AG09319 (cell line): ENCODE measurements around the gene PCA3.

Source experiments
- DNase-seq: peaks from one replicate; pipeline ENCODE4 v3.0.0-alpha.2; 2010; ENCODE audit warnings: low read depth; ENCODE audit errors: extremely low read depth
- TF ChIP-seq, protein P1 (sequence below): IDR thresholded peaks from 2 replicates; pipeline ENCODE4 v1.5.1; 2011; ENCODE audit warnings: low read depth, mild to moderate bottlenecking, inconsistent platforms, low read length, moderate library complexity

The PCA3 gene

DNA sequence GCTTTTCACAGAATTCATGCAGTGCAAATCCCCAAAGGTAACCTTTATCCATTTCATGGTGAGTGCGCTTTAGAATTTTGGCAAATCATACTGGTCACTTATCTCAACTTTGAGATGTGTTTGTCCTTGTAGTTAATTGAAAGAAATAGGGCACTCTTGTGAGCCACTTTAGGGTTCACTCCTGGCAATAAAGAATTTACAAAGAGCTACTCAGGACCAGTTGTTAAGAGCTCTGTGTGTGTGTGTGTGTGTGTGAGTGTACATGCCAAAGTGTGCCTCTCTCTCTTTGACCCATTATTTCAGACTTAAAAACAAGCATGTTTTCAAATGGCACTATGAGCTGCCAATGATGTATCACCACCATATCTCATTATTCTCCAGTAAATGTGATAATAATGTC lies 21.3 kb downstream of the PCA3 start:
- DNase-seq: no peak
- TF ChIP-seq, protein P1, sequence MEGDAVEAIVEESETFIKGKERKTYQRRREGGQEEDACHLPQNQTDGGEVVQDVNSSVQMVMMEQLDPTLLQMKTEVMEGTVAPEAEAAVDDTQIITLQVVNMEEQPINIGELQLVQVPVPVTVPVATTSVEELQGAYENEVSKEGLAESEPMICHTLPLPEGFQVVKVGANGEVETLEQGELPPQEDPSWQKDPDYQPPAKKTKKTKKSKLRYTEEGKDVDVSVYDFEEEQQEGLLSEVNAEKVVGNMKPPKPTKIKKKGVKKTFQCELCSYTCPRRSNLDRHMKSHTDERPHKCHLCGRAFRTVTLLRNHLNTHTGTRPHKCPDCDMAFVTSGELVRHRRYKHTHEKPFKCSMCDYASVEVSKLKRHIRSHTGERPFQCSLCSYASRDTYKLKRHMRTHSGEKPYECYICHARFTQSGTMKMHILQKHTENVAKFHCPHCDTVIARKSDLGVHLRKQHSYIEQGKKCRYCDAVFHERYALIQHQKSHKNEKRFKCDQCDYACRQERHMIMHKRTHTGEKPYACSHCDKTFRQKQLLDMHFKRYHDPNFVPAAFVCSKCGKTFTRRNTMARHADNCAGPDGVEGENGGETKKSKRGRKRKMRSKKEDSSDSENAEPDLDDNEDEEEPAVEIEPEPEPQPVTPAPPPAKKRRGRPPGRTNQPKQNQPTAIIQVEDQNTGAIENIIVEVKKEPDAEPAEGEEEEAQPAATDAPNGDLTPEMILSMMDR: no peak

DNA sequence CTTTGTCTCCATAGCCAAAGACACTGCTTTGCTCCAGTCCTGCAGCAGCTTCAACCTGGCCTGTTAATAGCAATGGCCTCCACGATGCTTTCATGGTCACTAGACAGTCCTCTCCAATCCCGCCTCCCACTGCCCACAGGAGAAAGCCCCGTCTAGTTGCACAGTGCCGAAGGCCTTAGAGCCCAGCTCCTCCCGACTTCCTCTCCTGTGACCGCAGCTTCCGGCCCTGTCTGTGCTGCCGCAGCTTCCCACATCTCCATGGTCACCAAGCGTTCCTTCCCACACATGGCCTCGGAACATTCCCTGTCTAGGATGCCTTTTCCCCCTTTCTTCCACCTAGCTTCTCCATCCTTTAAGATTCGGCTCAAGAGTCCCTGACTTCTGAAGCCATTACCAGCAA lies 23.4 kb downstream of the PCA3 start:
- no peak for DNase-seq
- TF ChIP-seq, protein P1: no peak

DNA sequence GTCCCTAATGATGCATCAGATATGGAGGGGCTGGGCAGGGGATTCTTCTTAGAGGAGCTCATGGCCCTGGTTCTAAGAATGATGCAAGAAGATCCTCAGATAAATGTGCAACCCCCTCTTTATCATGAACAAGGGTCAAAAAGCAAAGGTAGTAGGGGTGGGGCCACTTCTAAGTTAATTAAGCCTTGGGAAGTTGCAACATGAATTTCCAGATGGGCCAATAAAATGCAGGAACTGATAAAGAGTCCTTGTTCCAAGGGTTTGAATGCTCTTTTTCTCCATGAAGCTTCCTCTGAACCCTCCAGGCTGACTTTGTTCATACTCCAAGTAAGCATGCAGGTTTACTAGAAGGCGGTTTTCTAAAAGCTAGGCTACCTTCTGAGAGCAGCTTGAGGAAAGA lies 25.6 kb downstream of the PCA3 start:
- no peak for DNase-seq
- TF ChIP-seq, protein P1: no peak

DNA sequence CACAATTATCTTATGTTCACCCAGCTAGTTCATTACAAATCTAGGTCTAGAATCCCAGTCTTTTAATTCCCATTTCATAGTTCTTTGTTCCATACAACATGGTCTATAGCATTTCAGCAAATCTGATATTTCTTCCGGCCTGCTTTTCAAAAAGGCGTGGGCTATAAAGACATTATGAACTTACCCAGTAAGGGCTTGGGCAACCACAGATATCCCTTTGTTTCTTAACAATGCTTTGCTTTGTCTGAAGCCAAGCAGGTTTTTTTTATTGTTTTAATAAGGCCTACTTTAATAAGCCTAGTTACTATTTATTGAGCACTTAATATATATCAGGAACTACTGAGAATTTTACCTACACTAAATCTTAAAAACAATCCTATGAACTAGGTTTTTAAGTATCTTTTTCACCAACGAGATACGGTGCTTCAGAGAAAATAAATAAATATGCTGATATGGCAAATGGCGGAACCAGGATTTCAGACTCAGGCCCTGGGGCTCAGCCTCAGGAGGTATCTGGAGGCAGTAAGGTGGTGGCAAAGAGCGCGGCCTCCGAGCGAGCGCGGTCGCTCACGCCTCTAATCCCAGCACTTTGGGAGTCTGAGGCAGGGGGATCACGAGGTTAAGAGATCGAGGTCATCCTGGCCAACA lies 29.7 kb downstream of the PCA3 start:
- no peak for DNase-seq
- TF ChIP-seq, protein P1: no peak

DNA sequence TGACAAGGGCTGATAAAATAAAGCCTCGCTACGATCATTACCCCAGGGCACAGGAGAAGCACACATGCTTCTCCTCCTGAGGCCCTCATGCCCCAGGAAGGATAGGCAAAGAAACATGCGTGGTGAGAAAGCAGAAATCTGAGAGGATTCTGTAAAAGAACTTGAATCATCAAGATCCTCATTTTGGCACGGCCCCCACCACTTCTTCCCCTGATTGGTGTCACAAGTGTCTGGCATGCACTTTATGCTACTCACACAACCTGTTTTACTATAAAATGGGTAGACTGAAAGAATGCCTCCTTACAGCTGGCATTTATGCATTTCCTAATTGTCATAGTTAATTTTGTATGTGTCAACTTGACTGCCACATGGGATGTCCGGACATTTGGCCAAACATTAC lies 32.1 kb downstream of the PCA3 start:
- DNase-seq: no peak
- TF ChIP-seq, protein P1: no peak

DNA sequence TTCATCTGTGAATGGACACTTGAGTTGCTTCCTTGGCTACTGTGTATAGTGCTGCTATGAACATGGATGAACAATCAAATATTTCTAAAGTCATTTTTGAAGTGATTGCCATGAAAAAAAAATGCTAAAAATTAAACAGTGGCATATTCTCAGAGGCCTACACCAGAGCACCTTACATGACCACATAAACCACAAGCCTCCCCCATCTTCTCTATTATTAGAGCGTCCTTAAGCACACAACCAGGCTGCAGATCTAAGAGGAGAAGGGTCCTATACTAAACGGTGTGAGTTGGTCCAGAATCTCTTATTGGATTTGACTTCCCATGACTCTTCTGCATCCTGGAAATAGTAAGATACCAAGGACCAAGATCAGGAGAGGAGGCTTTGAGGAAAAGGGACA lies 34.3 kb downstream of the PCA3 start:
- no peak for DNase-seq
- TF ChIP-seq, protein P1: no peak

DNA sequence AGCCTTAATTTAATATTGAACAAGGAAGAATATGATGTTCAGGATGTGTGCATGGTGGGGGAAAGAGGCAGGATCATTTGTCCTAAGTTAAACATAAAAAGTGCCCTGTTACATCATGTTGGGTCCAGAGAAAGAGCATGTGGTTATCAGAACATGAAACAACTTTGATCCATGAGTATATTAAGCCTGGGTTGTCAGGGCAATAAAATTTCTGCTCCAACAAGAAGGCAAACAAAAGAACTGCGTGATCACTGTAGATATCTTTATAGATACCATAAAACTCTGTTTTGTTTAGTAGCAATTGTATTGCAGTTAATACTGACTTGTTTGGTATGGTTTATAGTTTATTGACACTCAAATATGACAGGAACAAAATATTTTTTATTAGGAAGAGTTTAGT lies 35.2 kb downstream of the PCA3 start:
- TF ChIP-seq, protein P1: no peak
- no peak for DNase-seq
